ENCODE results near the gene SP140.
A peak's percentile ranks its signal among the peaks of the same experiment; 100 is the strongest.
"Not testable (repeated sequence)": the region's sequence is repeated elsewhere in the genome, so short reads cannot be mapped to it uniquely, and the experiment has no call there.

SP140 gene

GRCh38 chr2:230208576-230208975, 17.0 kb upstream of the SP140 start:
- no peak overlapping the region for H3K9ac ChIP-seq (ENCODE audit: low read length)
- no peaks in the 10 kb centered on the region for H3K4me1 ChIP-seq (ENCODE audit: control insufficient read depth, insufficient read depth, low read length)
- H3K4me3 ChIP-seq (ENCODE audit: low read depth, low read length), result no peak overlapping the region
- H3K9me3 ChIP-seq (ENCODE audit: control insufficient read depth, insufficient read depth, low read depth, low read length), result no peaks in the 10 kb centered on the region
- no peaks in the 10 kb centered on the region for H3K27me3 ChIP-seq (ENCODE audit: control insufficient read depth, insufficient read depth, low read length)
- no peaks in the 10 kb centered on the region for H3K36me3 ChIP-seq (ENCODE audit: control insufficient read depth, insufficient read depth, low read length)
- no peak overlapping the region for H3K27ac ChIP-seq (ENCODE audit: low read depth, low read length)

- H3K4me3 ChIP-seq (ENCODE audit: low read depth, low read length), result no peak overlapping the region
- H3K9ac ChIP-seq (ENCODE audit: low read length), result no peak overlapping the region
- H3K27ac ChIP-seq (ENCODE audit: low read depth, low read length), result no peak overlapping the region
- H3K4me1 ChIP-seq (ENCODE audit: control insufficient read depth, insufficient read depth, low read length), result no peaks in the 10 kb centered on the region
- no peaks in the 10 kb centered on the region for H3K9me3 ChIP-seq (ENCODE audit: control insufficient read depth, insufficient read depth, low read depth, low read length)
- H3K36me3 ChIP-seq (ENCODE audit: control insufficient read depth, insufficient read depth, low read length), result no peaks in the 10 kb centered on the region
- H3K27me3 ChIP-seq (ENCODE audit: control insufficient read depth, insufficient read depth, low read length), result no peaks in the 10 kb centered on the region
These were observed 16.0 kb upstream of the SP140 start for GRCh38 chr2:230209422-230210051.

- H3K27me3 ChIP-seq (ENCODE audit: control insufficient read depth, insufficient read depth, low read length), result no peaks in the 10 kb centered on the region
- H3K36me3 ChIP-seq (ENCODE audit: control insufficient read depth, insufficient read depth, low read length), result no peaks in the 10 kb centered on the region
- no peaks in the 10 kb centered on the region for H3K9me3 ChIP-seq (ENCODE audit: control insufficient read depth, insufficient read depth, low read depth, low read length)
- peaks cover 8% of the 10 kb centered on the region; the same call in 1 of the 2 replicates for H3K4me1 ChIP-seq (ENCODE audit: control insufficient read depth, insufficient read depth, low read length)
- no peak overlapping the region for H3K9ac ChIP-seq (ENCODE audit: low read length)
- no peak overlapping the region for H3K27ac ChIP-seq (ENCODE audit: low read depth, low read length)
- H3K4me3 ChIP-seq (ENCODE audit: low read depth, low read length), result no peak overlapping the region
These were observed 9.0 kb upstream of the SP140 start for GRCh38 chr2:230216489-230216888.

- Histone ChIP-seq H3K9me3 (ENCODE audit: control insufficient read depth, insufficient read depth, low read depth, low read length) (no peaks in the 10 kb centered on the region), H3K4me1 (ENCODE audit: control insufficient read depth, insufficient read depth, low read length) (peaks cover 8% of the 10 kb centered on the region; the same call in 1 of the 2 replicates), H3K27ac (ENCODE audit: low read depth, low read length) (no peak overlapping the region), H3K27me3 (ENCODE audit: control insufficient read depth, insufficient read depth, low read length) (no peaks in the 10 kb centered on the region), H3K4me3 (ENCODE audit: low read depth, low read length) (no peak overlapping the region), H3K9ac (ENCODE audit: low read length) (no peak overlapping the region), H3K36me3 (ENCODE audit: control insufficient read depth, insufficient read depth, low read length) (no peaks in the 10 kb centered on the region)
These were observed 8.1 kb upstream of the SP140 start for GRCh38 chr2:230217424-230217823.

- no peak overlapping the region for H3K4me3 ChIP-seq (ENCODE audit: low read depth, low read length)
These were observed 7.1 kb upstream of the SP140 start for GRCh38 chr2:230218421-230218820.

GRCh38 chr2:230219419-230220331, 5.9 kb upstream of the SP140 start, which contains the start of gene SP110:
SP110 (minus strand) TSS chr2:230219984; CDS start chr2:230216927, 3,057 bp downstream.
- Histone ChIP-seq H3K4me3 (ENCODE audit: low read depth, low read length) (peak within 1 kb of the TSS; percentile 57), H3K27ac (ENCODE audit: low read depth, low read length) (no peak within 1 kb of the TSS), H3K4me1 (ENCODE audit: control insufficient read depth, insufficient read depth, low read length) (peaks cover 8% of the 10 kb centered on the region; the same call in 1 of the 2 replicates), H3K36me3 (ENCODE audit: control insufficient read depth, insufficient read depth, low read length) (no peaks in the 10 kb centered on the region), H3K9me3 (ENCODE audit: control insufficient read depth, insufficient read depth, low read depth, low read length) (no peaks in the 10 kb centered on the region), H3K9ac (ENCODE audit: low read length) (peak within 1 kb of the TSS; percentile 24), H3K27me3 (ENCODE audit: control insufficient read depth, insufficient read depth, low read length) (no peaks in the 10 kb centered on the region)

More at GRCh38 chr2:230218421-230218820, 7.1 kb upstream of the SP140 start:
- Histone ChIP-seq H3K27ac (ENCODE audit: low read depth, low read length) (no peak overlapping the region), H3K27me3 (ENCODE audit: control insufficient read depth, insufficient read depth, low read length) (no peaks in the 10 kb centered on the region), H3K9ac (ENCODE audit: low read length) (no peak overlapping the region), H3K9me3 (ENCODE audit: control insufficient read depth, insufficient read depth, low read depth, low read length) (no peaks in the 10 kb centered on the region), H3K4me1 (ENCODE audit: control insufficient read depth, insufficient read depth, low read length) (peaks cover 8% of the 10 kb centered on the region; the same call in 1 of the 2 replicates), H3K36me3 (ENCODE audit: control insufficient read depth, insufficient read depth, low read length) (no peaks in the 10 kb centered on the region)

- Histone ChIP-seq H3K27ac (ENCODE audit: low read depth, low read length) (no peak overlapping the region), H3K4me3 (ENCODE audit: low read depth, low read length) (peak overlapping the region; percentile 57), H3K4me1 (ENCODE audit: control insufficient read depth, insufficient read depth, low read length) (peaks cover 8% of the 10 kb centered on the region; the same call in 1 of the 2 replicates), H3K9ac (ENCODE audit: low read length) (no peak overlapping the region), H3K9me3 (ENCODE audit: control insufficient read depth, insufficient read depth, low read depth, low read length) (no peaks in the 10 kb centered on the region), H3K36me3 (ENCODE audit: control insufficient read depth, insufficient read depth, low read length) (no peaks in the 10 kb centered on the region), H3K27me3 (ENCODE audit: control insufficient read depth, insufficient read depth, low read length) (no peaks in the 10 kb centered on the region)
These were observed 5.1 kb upstream of the SP140 start for GRCh38 chr2:230220347-230220969.

- no peak overlapping the region for H3K4me3 ChIP-seq (ENCODE audit: low read depth, low read length)
- no peak overlapping the region for H3K9ac ChIP-seq (ENCODE audit: low read length)
- H3K4me1 ChIP-seq (ENCODE audit: control insufficient read depth, insufficient read depth, low read length), result peaks cover 8% of the 10 kb centered on the region; the same call in 1 of the 2 replicates
- no peaks in the 10 kb centered on the region for H3K9me3 ChIP-seq (ENCODE audit: control insufficient read depth, insufficient read depth, low read depth, low read length)
- no peaks in the 10 kb centered on the region for H3K36me3 ChIP-seq (ENCODE audit: control insufficient read depth, insufficient read depth, low read length)
- H3K27me3 ChIP-seq (ENCODE audit: control insufficient read depth, insufficient read depth, low read length), result no peaks in the 10 kb centered on the region
- H3K27ac ChIP-seq (ENCODE audit: low read depth, low read length), result no peak overlapping the region
These were observed 4.0 kb upstream of the SP140 start for GRCh38 chr2:230221493-230221892.

- not testable (repeated sequence) for H3K27me3 ChIP-seq (ENCODE audit: control insufficient read depth, insufficient read depth, low read length); H3K27ac ChIP-seq (ENCODE audit: low read depth, low read length); H3K4me3 ChIP-seq (ENCODE audit: low read depth, low read length); H3K4me1 ChIP-seq (ENCODE audit: control insufficient read depth, insufficient read depth, low read length); H3K9ac ChIP-seq (ENCODE audit: low read length); H3K36me3 ChIP-seq (ENCODE audit: control insufficient read depth, insufficient read depth, low read length); H3K9me3 ChIP-seq (ENCODE audit: control insufficient read depth, insufficient read depth, low read depth, low read length)
These were observed 2.7 kb upstream of the SP140 start for GRCh38 chr2:230222829-230223228.

GRCh38 chr2:230224458-230224857, 1.1 kb upstream of the SP140 start:
- no peak overlapping the region for H3K4me3 ChIP-seq (ENCODE audit: low read depth, low read length)
- H3K27ac ChIP-seq (ENCODE audit: low read depth, low read length), result no peak overlapping the region
- no peaks in the 10 kb centered on the region for H3K27me3 ChIP-seq (ENCODE audit: control insufficient read depth, insufficient read depth, low read length)
- no peaks in the 10 kb centered on the region for H3K36me3 ChIP-seq (ENCODE audit: control insufficient read depth, insufficient read depth, low read length)
- no peaks in the 10 kb centered on the region for H3K9me3 ChIP-seq (ENCODE audit: control insufficient read depth, insufficient read depth, low read depth, low read length)
- peaks cover 7% of the 10 kb centered on the region; the same call in 1 of the 2 replicates for H3K4me1 ChIP-seq (ENCODE audit: control insufficient read depth, insufficient read depth, low read length)
- no peak overlapping the region for H3K9ac ChIP-seq (ENCODE audit: low read length)

All from HUES6 (cell line).